Measurements from ENCODE around the gene CD160.

- TF ChIP-seq GATA2 (IDR thresholded peaks at IDR 0.05; ENCODE audit: low read depth, low read length) (no peak), GATA3 (IDR thresholded peaks at IDR 0.05; ENCODE audit: low read depth, low read length) (no peak)
Measured at GRCh38 chr1:145720878-145721671, 1.8 kb downstream of the CD160 start.
